Lower leg skin (tissue), 4 donors: ENCODE results near the gene KIF1A. TPM values are rescaled to one million over a fixed set of nuclear protein-coding genes. Genes with fewer than 3 reads are reported as not detected.
"Not testable (repeated sequence)": the region's sequence is repeated elsewhere in the genome, so short reads cannot be mapped to it uniquely, and the experiment has no call there.

Experiments
- DNase-seq, 2 donors: peaks; one replicate each; pipeline ENCODE4 v3.0.0-alpha.2; 2019; ENCODE audit warnings: low spot score in 2 of 2
- H3K4me3 ChIP-seq: fragments of 200-600 bp; sonication (generic); 2 replicates; pipeline ENCODE4 v1.5.1; 2017; ENCODE audit warnings: mild to moderate bottlenecking, low read depth; ENCODE audit not compliant: poor library complexity, severe bottlenecking
- POLR2A ChIP-seq, 2 donors: fragments of 450-650 bp; IDR thresholded peaks; one replicate each; pipeline ENCODE4 v1.6.1; 2016 to 2017; ENCODE audit warnings: antibody characterized with exemption in 2 of 2, mild to moderate bottlenecking in 1 of 2, moderate library complexity in 1 of 2
- WGBS, 2 donors: methylation state at CpG; one replicate each; pipeline ENCODE4 v1.1.5; 2018; 5-methylcytosine and 5-hydroxymethylcytosine counted together
- intact Hi-C: fragments of 100-400 bp; cut with DNase I; formaldehyde crosslinking; loops from one replicate; pipeline ENCODE4 v1.15.0; 2023; ENCODE audit warnings: low total_unique reads
- total RNA-seq, 4 donors: library from RNA; depleted of rRNA; stranded (reverse); fragments of >200 nt; gene quantifications; one replicate each; pipeline ENCODE4 v1.1.0, GENCODE V29; 2016
- TF ChIP-seq, protein P1 (sequence below), 3 donors: fragments of 450-650 bp; IDR thresholded peaks; one replicate each; pipeline ENCODE4 v1.5.1; 2016; ENCODE audit warnings: antibody characterized with exemption in 3 of 3, mild to moderate bottlenecking in 3 of 3, moderate library complexity in 2 of 3

Gene KIF1A
- total RNA-seq, 4 donors from 2014 or later, result 0.76 to 4.3 (median 3.0) TPM

DNA sequence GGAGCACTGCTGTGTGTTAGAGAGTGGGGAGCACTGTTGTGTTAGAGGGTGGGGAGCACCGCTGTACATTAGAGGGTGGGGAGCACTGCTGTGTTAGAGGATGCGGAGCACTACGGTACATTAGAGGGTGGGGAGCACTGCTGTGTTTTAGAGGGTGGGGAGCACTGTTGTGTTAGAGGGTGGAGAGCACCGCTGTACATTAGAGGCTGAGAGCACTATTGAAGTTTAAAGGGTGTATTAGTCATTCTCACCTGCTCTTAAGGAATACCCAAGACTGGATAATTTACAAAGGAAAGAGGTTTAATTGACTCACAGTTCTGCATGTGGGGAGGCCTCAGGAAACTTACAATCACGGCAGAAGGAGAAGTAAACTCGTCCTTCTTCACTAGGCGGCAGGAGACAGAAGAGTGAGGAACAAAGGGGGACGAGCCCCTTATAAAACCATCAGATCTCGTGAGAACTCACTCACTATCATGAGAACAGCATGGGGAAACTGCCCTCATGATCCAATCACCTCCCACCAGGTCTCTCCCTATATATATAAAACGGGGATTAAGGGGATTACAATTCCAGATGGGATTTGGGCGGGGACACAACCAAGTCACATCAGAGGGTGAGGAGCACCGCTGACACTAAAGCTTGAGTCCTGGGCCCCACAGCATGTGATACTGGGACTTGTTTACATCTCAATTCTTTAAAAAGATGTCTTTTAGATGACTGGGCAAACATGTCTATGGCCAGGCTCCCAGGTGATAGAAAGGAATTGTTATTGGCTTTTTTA is 29.1 kb upstream of the KIF1A start:
- DNase-seq, result no peak
- TF ChIP-seq, protein P1, sequence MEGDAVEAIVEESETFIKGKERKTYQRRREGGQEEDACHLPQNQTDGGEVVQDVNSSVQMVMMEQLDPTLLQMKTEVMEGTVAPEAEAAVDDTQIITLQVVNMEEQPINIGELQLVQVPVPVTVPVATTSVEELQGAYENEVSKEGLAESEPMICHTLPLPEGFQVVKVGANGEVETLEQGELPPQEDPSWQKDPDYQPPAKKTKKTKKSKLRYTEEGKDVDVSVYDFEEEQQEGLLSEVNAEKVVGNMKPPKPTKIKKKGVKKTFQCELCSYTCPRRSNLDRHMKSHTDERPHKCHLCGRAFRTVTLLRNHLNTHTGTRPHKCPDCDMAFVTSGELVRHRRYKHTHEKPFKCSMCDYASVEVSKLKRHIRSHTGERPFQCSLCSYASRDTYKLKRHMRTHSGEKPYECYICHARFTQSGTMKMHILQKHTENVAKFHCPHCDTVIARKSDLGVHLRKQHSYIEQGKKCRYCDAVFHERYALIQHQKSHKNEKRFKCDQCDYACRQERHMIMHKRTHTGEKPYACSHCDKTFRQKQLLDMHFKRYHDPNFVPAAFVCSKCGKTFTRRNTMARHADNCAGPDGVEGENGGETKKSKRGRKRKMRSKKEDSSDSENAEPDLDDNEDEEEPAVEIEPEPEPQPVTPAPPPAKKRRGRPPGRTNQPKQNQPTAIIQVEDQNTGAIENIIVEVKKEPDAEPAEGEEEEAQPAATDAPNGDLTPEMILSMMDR (IDR thresholded peaks at IDR 0.05), result no peak
- no peak for TF ChIP-seq POLR2A (IDR thresholded peaks at IDR 0.05)
- WGBS, 2 donors, result 75 to 76% methylated on average over 12 of the region's 12 CpGs
- no peak overlapping the region for H3K4me3 ChIP-seq
- intact Hi-C loops, result no loop called here

DNA sequence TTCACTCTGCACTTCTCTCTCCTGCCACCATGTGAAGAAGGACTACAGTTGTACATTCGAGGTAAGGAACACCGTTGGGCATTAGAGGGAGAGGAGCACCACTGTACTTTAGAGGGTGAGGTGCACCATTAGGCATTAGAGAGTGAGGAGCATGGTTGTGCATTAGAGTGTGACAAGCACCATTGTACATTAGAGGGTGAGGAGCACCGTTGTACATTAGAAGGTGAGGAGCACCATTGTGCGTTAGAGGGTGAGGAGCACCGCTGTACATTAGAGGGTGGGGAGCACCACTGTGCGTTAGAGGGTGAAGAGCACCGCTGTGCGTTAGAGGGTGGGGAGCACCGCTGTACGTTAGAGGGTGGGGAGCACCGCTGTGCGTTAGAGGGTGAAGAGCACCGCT is 27.8 kb upstream of the KIF1A start:
- TF ChIP-seq, protein P1 (IDR thresholded peaks at IDR 0.05), result no peak
- TF ChIP-seq POLR2A (IDR thresholded peaks at IDR 0.05), result no peak
- no peak overlapping the region for H3K4me3 ChIP-seq
- WGBS, 2 donors, result 87 to 92% methylated on average over 13 of the region's 13 CpGs
- DNase-seq, result no peak
- intact Hi-C loops, result no loop called here

DNA sequence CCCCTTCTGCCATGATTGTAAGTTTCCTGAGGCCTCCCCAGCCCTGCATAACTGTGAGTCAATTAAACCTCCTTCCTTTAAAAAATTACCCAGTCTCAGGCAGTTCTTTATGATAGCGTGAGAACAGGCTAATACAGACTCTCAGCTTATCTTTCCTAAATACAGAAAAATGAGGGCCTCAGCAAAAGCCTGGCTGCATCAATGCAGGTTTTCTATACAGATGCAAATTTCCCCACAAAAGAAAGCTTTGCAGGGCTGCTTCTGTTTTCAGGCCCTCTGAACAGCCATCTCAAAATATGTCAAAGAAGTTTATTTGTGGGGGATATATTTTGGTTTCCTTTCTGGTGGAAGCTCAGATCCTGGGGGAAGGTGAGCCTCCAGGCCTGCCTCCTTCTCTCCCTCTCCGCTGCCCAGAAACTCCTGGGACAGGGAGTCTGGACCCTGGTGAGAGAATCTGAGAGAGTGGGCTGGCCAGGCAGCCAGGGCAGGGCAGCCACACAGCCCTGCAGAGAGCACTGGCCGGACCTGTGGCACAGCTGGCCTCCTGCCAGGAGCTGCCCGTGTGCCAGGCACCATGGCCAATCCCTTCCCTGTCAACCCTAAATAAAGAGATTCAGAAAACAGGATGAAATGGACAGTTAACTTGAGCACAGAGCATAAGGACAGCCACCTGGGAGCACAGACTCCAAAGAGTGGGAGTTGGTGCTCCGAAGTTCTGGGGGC is 27.0 kb upstream of the KIF1A start:
- WGBS, 2 donors, result 77 to 83% methylated on average over 5 of the region's 5 CpGs
- intact Hi-C loops, result no loop called here
- DNase-seq, result no peak
- no peak for TF ChIP-seq POLR2A (IDR thresholded peaks at IDR 0.05)
- TF ChIP-seq, protein P1 (IDR thresholded peaks at IDR 0.05), result no peak
- no peak overlapping the region for H3K4me3 ChIP-seq

DNA sequence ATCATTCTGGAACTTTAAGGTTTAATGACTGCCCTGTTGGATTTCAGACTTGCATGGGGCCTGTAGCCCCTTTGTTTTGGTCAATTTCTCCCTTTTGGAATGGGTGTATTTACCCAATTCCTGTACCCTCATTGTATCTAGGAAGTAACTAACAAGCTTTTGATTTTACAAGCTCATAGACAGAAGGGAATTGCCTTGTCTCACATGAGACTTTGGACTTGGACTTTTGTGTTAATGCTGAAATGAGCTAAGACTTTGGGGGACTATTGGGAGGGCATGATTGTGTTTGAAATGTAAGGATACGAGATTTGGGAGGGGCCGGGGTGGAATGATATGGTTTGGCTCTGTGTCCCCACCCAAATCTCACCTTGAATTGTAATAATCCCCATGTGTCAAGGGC is 26.3 kb upstream of the KIF1A start:
- 88 to 93% methylated on average over 2 of the region's 2 CpGs for WGBS, 2 donors
- H3K4me3 ChIP-seq, DNase-seq, intact Hi-C loops: not testable (repeated sequence)

DNA sequence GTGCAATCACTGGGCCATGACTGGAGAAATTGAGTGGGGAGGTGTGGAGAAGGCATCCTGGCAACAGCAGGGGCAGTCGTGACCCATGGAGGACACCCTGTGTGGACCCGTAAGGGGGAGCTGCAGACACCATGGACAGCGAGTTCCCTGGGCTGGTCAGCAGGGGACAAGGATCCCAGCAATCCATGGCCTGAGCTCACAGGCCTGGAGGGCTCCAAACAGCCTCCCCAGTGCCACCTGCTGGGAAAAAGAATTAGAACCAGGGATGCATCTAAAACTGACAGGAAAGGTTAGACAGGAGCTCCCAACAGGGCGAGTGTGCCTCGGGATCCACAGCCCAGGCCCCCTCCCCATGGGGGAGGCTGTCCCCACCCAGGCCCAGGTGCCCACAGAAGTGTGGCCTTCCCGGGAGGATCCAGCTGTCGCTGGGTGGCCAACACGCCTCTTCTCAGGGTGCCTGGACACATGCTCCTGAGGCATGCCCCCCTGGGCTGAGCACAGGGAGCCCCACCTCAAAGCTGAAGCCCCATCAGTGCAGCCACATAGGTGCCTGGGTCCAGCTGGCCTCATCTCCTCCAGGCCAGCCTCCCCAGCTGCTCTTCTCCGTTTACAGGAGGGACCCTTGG is 20.5 kb upstream of the KIF1A start:
- H3K4me3 ChIP-seq, result no peak overlapping the region
- 45% methylated on average over 9 of the region's 9 CpGs for WGBS, 2 donors
- TF ChIP-seq POLR2A (IDR thresholded peaks at IDR 0.05), result no peak
- TF ChIP-seq, protein P1 (IDR thresholded peaks at IDR 0.05), result no peak
- peak in 1 of 2 donors; percentile 23 for DNase-seq
- intact Hi-C loops, result no loop called here
